AG04450 (cell line): Measurements from ENCODE around the gene RNF43. TPM values are rescaled to one million over a fixed set of nuclear protein-coding genes. Genes with fewer than 3 reads are reported as not detected.

Experiments used
- CTCF ChIA-PET: fragments of 300-600, 350-600 bp; formaldehyde crosslinking; extraction: SDS; loops from one replicate; lab custom pipeline; 2022; ENCODE audit warnings: antibody characterized with exemption, inconsistent platforms; lab: Charles Lee
- POLR2A ChIA-PET: fragments of 350-600 bp; formaldehyde crosslinking; extraction: SDS; loops from one replicate; lab custom pipeline; 2021; ENCODE audit warnings: antibody characterized with exemption, inconsistent platforms; lab: Yijun Ruan, JAX
- DNase-seq: peaks from one replicate; pipeline ENCODE4 v3.0.0-alpha.2; 2011; ENCODE audit warnings: low read depth, low spot score
- H3K27ac ChIP-seq: one replicate; pipeline ENCODE4 v1.5.1; 2012; ENCODE audit warnings: low read depth, low read length, control low read depth
- H3K27me3 ChIP-seq: one replicate; pipeline ENCODE4 v1.6.0; 2012; ENCODE audit warnings: low read length; ENCODE audit not compliant: control insufficient read depth, insufficient read depth
- H3K4me3 ChIP-seq: 2 replicates; pipeline ENCODE4 v1.5.1; 2011; ENCODE audit warnings: mild to moderate bottlenecking, low read depth, low read length, control low read depth
- H3K9me3 ChIP-seq: 2 replicates; pipeline ENCODE4 v1.5.1; 2012; ENCODE audit warnings: low read length; ENCODE audit not compliant: control insufficient read depth, insufficient read depth
- CTCF ChIP-seq: IDR thresholded peaks from 2 replicates; pipeline ENCODE4 v1.5.1; 2011; ENCODE audit warnings: low read depth, low read length, control low read depth, inconsistent platforms
- polyA plus RNA-seq: library from polyadenylated mRNA; depleted of rRNA; stranded (reverse); fragments of >200 nt; gene quantifications from 2 replicates; pipeline ENCODE4 v1.2.3, GENCODE V29; 2011

Gene RNF43
- polyA plus RNA-seq, 1 experiment: not detected

- TF ChIP-seq CTCF: no peak
- H3K27ac ChIP-seq: no peak overlapping the region
- ChIA-PET CTCF (interaction anchor here (0.9 to 4.9 kb wide), 3 partner anchors 9 to 130 kb away, joined by 3 to 68 read pairs (median 3); no protein-coding TSS in a partner anchor), POLR2A (no interaction called here)
- H3K4me3 ChIP-seq: no peak overlapping the region
- H3K27me3 ChIP-seq: no peaks in the 10 kb centered on the region
- no peak for DNase-seq
- H3K9me3 ChIP-seq: no peaks in the 10 kb centered on the region
These were observed 28.8 kb upstream of the RNF43 start for GRCh38 chr17:58446086-58446485.

GRCh38 chr17:58436805-58437239, 19.5 kb upstream of the RNF43 start:
- Histone ChIP-seq H3K9me3 (no peaks in the 10 kb centered on the region), H3K27ac (no peak overlapping the region), H3K4me3 (no peak overlapping the region), H3K27me3 (no peaks in the 10 kb centered on the region)
- DNase-seq: no peak
- no peak for TF ChIP-seq CTCF
- CTCF ChIA-PET: interaction anchor here (0.9 to 2.1 kb wide), 5 partner anchors 9 to 132 kb away, joined by 3 to 15 read pairs (median 3); partner anchors contain the start of gene RNF43
- POLR2A ChIA-PET: no interaction called here

GRCh38 chr17:58436245-58436644, 18.9 kb upstream of the RNF43 start:
- ChIA-PET POLR2A (no interaction called here), CTCF (interaction anchor here (0.6 to 2.3 kb wide), 3 partner anchors 19 to 119 kb away, joined by 3 to 15 read pairs (median 14); partner anchors contain the start of gene RNF43)
- no peak for DNase-seq
- no peak overlapping the region for H3K4me3 ChIP-seq
- TF ChIP-seq CTCF: no peak
- H3K27ac ChIP-seq: no peak overlapping the region
- H3K9me3 ChIP-seq: no peaks in the 10 kb centered on the region
- no peaks in the 10 kb centered on the region for H3K27me3 ChIP-seq

- H3K27me3 ChIP-seq: no peaks in the 10 kb centered on the region
- TF ChIP-seq CTCF: no peak
- no peak overlapping the region for H3K27ac ChIP-seq
- CTCF ChIA-PET: interaction anchor here (0.6 kb wide), 1 partner anchor 15 kb away, joined by 3 read pairs; no protein-coding TSS in a partner anchor
- H3K9me3 ChIP-seq: no peaks in the 10 kb centered on the region
- DNase-seq: no peak
- no peak overlapping the region for H3K4me3 ChIP-seq
- POLR2A ChIA-PET: no interaction called here
These were observed 15.7 kb upstream of the RNF43 start for GRCh38 chr17:58432806-58433573.

GRCh38 chr17:58427807-58428206, 10.5 kb upstream of the RNF43 start:
- H3K27me3 ChIP-seq: no peaks in the 10 kb centered on the region
- ChIA-PET POLR2A (no interaction called here), CTCF (interaction anchor here (2.6 kb wide), 1 partner anchor 110 kb away, joined by 7 read pairs; no protein-coding TSS in a partner anchor)
- no peaks in the 10 kb centered on the region for H3K9me3 ChIP-seq
- no peak overlapping the region for H3K4me3 ChIP-seq
- DNase-seq: no peak
- TF ChIP-seq CTCF: no peak
- H3K27ac ChIP-seq: no peak overlapping the region
